22Rv1 (cell line): Measurements from ENCODE around the gene ULK2.

Experiments used
- CTCF ChIP-seq: fragments of 450-650 bp; IDR thresholded peaks from 2 replicates; pipeline ENCODE4 v1.5.1; 2017; ENCODE audit warnings: mild to moderate bottlenecking
- ZFX ChIP-seq: fragments of 450-650 bp; IDR thresholded peaks from 2 replicates; pipeline ENCODE4 v1.6.1; 2017; ENCODE audit warnings: antibody characterized with exemption, borderline replicate concordance

GRCh38 chr17:19752216-19753050 lies 115.3 kb downstream of the ULK2 start:
- TF ChIP-seq CTCF: no peak
- TF ChIP-seq ZFX: no peak
